Activated naive CD4-positive, alpha-beta T cell (primary cell): ENCODE measurements around the gene MMP28.
A peak's percentile ranks its signal among the peaks of the same experiment; 100 is the strongest.

Source experiments
- DNase-seq, 4 experiments: peaks; one replicate each; lab custom pipeline; 2025; lab: John Stamatoyannopoulos, UW

The MMP28 gene

DNA sequence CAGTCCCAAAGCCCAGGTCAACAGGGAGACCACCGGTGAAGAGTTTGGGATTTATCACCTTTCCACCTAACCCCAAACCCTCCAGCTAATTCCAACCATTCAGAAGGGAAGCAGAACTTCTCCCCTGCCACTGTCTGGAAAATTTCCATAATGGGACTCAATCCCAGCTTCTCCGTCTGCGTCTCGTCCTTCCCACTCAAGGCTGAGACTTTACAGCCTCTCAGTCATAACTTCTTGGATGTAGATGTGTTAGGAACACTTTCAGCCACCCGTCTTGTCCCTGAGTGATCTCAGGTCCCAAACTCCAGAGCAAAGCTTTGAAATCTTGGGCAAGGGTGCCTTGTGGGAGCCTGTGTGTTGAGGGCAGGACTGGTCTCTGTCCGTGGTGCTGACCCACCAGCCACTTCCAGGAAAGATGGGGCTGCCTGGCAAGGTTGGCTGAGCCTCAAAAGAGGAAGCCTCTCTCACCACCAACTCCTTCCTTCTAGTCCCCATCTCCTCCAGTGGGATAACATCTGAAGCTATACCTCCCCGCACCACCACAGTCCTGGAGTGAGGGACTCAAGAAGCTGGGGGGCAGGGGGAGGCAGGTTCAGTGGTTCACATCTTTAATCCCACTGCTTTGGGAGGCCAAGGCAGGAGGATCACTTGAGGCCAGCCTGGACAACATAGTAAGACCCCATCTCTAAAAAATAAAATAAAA is 51.7 kb downstream of the MMP28 start:
- DNase-seq: no peak

DNA sequence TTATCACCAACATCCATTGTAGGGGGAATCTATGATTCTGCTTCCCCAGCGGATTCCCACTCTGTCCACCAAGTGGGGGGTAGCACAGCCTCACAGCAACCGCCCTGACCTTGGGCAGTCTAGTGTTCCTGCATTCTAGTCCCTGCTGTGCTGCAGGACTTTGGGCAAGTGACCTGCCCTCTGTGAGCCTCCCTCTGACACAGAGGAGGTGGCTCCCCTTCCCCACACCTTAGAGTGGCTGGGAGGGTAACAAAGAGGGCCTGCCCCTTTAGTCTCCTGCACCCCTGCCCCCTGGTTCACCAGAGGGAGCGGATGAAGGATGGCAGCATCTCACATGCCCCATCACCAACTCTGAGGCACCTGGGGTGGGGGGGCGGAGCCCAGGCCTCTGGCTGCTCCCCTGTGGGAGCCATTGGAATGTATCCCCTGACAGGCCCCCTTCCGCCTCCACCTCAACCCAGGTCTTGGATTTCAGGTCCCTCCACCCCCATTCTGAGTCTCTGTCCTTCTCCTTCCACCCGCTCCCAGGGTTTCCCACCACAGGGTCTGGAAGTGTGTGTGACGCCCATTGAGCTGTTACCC is 52.5 kb downstream of the MMP28 start:
- no peak for DNase-seq

DNA sequence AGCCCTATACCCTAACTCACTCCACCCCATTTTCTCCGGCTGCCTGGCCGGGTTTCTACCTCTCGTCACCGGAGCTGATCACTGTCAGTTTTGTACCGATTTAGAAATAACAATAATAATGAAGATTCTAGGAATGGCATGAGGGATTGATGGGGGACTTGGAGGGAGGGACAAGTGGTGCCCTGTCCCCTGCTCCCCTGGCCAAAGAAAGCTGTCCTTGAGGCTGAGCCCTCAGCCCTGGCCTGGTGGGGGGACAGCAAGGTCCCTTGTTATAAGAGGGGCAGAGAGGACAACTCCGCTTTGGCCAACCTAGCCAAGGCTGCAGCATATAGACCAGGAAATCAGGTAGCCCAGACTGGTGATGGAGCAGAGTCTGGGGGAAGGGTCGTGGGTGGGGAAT is 52.9 kb downstream of the MMP28 start:
- DNase-seq: no peak

DNA sequence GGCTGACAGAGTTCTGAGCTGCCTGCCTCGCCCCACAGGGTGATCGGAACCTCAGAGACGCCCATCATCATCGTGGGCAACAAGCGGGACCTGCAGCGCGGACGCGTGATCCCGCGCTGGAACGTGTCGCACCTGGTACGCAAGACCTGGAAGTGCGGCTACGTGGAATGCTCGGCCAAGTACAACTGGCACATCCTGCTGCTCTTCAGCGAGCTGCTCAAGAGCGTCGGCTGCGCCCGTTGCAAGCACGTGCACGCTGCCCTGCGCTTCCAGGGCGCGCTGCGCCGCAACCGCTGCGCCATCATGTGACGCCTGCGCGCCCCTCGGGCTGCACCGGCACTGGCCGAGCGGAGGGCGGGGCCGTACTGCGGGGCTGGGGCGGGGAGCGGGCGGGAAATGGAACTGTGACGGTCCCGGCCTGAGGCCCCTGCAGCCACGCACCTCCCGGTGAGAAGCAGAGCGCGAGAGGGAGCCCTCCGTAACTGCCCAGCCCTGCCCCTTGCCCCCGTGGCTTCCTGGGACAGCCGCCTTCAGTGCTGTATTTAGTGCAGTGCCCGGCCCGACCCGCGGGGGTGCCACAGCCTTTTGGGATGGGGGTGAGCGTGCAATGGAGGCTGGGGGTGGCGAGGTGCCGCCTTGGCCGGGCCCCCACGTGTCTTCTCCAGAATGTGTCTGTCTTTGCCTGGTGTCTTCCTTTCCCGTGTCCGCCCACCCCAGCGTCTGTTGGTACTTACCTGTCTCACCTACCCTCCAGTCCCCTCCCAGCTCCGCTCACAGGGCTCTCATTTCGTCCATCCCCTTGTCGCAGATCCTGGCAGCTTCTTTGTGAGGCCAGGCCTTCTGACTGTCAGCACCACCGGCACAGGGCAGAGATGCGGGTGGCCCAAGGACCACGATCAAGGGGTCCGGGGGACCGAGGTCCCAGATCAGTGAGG is 54.2 kb downstream of the MMP28 start:
- DNase-seq: peak in 1 of 4 experiments; percentile 13

DNA sequence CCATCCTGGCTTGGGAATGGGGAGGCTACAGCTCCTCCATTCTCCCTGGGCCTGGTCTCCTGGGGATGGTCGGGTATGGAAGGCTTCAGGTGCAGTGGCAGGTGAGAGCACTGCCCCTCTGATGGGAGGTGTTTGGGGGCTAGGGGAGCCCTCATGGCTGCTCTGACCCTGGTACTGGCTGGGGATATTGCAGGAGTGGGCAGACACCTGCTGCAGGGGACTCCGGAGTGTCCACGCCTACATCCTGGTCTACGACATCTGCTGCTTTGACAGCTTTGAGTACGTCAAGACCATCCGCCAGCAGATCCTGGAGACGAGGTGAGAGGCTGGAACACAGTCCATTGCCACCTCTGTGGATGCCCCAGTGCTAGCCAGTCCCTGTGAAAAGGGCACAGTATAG is 55.2 kb downstream of the MMP28 start:
- DNase-seq: no peak

DNA sequence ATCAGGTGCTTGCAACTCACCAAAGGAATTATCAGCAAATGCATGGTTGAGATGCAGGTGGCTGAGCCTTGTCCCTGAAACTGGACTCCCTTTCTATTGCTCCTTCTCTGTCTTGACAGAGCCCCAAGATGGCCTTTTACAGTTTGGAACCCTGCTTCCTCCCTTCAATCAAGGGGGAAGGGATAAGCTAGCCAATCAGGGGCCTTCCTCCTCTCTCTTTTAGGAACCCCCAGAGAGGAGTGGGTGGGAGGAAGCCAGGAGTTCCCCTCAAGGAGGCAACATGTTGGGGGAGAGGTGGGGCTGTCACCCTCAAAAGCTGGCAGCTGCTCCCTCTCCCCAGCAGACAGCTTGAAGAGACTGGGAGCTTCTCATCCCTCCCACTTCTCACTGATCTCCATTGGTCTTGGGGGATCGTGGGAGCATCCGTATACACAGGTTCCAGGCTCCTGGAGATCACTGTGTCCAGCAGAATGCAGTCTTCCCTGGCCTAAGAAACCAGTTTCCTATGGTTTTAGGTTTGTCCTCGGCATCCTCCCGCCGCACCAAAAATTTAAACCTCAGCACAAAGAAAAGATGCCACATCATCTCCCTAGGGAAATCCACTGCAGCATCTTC is 56.8 kb downstream of the MMP28 start:
- DNase-seq: no peak

DNA sequence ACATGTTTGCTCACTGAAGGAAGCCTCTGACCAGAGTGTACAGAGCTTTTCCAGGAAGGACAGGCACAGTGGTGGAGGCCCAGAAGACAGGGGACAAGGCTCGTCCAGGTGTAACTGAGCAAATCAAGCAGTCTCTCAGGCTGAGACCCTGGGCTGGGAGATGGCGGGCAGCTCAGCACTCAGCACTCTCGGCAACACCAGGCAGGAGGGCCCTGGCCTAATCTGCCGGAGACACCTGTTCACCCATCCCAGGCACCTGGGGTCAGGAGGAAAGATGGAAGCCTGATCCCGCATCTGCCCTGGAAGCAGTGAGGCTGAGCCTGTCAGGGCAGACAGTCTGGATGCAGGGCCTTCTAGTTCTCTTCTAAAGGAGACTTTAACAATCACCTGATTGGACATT is 59.2 kb downstream of the MMP28 start:
- DNase-seq: no peak

DNA sequence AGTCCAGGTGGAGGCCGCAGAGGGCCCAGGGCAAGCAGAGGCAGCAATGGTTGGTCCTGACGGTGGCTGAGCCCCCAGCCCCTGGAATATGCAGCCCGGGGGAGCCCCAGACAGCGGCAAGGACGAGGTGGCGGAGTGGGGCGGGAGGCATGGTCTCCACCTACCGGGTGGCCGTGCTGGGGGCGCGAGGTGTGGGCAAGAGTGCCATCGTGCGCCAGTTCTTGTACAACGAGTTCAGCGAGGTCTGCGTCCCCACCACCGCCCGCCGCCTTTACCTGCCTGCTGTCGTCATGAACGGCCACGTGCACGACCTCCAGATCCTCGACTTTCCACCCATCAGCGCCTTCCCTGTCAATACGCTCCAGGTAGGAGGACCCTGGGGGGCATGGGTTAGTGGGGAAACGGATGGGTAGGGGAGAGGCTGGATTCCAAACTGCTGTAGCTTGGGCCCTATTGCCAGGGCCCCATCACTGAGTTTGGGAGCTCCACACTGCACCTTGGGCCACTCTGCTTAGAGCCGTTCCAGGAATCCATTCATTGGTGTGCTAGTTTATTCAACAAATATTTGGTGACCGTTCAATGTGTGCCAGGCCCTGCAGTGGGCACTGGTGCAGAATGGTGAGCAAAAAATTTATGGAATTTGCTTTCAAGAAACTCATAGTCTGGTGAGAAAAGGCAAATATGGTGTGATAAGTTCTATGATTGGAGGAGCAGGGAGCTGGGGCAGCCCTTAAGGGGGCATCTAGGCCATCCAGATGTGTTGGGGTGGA is 60.2 kb downstream of the MMP28 start:
- DNase-seq: no peak

DNA sequence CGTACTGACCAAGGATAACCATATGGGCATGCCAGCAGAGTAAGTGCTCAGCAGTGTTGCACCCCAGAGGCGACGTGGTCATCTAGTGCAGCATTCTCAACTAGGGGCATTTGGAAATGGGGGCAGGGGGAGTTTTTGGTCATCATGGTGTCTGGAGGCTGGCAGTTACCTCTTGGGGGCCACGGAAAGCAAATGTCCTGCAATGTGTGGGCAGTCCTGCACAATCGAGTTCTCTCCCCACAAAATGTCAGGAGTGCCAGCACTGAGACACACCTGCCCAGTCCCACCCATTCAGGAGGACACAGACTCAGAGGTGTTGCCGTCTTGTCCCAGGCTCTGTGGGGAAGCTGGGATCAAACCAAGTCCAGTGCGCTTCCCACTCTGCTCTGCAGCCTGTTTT is 61.0 kb downstream of the MMP28 start:
- no peak for DNase-seq

DNA sequence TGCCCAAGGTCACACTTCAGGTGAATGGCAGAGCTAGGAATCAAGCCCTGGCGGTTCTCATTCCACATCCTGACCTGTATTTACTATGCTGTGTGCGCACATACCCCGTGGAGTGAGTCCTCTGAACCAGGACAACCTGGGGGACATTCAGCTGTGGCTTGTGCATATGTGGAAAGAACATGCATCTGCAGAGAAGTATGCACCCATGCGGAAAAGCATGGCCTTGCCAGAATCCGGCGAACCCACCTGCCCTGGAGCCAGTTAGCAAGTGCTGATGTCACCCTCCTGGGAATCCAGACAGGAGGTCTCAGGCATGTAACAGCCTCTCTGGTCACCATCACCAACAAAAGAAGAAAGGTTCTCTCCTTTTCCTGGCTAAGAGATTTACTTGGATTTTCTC is 62.1 kb downstream of the MMP28 start:
- DNase-seq: no peak

DNA sequence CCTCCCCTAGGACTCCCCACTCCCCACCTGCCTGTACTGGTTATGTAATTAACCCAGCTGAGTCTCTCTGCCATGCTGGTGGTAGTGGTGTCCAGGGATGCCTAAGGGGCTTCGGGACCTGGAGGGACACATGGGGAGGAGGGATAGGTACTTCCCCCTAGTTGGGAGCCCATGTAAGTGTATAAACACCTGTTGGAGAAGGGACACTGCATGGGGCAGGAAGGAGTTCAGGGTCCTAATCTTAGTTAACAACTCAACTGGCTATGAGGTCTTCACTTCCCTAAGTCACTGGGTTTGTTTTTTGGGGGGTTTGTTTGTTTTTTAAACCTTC is 62.7 kb downstream of the MMP28 start:
- DNase-seq: no peak

DNA sequence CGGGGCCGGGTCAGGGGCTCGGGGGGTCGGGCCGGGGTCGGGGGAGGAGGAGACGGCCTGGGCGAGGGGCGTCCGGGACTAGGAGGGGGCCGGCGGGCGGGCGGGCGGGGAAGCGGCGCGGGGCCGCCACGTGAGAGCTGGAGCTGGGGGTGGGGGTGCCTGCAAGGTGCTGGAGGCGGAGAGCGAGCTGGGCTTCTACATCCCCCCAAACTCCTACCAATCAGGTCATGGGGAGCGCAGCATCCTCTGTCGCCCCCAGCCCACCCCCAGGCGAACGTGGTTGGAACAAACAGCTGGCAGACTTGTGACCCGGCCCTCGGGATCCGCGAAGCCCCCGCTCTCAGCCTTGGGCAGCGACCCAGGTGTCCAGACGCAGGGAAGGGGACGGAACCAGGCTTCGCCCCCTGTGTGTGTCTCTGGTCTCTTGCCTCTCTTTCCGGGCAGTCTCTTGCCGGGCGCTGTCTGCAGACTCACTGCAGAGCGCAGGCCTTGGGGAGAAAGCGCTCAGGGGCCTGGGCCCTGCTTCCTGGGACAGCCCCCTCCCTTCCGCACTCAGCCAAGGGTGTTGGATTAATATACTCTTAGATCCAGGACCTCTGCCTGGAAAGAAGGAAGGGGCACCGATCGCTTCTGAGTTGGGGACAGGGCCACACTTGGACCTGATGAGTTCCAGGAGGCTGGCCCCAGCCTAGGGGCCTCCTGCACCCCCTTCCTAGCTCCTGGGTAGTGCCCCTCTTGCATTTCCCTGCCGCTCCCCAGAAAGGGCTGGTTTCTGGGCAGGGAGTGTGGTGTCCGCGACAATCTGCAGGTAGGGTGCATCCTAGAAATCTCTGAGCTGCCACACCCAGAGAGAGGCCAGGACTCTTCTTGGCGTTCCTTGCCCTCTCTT is 63.3 kb downstream of the MMP28 start:
- DNase-seq: no peak

DNA sequence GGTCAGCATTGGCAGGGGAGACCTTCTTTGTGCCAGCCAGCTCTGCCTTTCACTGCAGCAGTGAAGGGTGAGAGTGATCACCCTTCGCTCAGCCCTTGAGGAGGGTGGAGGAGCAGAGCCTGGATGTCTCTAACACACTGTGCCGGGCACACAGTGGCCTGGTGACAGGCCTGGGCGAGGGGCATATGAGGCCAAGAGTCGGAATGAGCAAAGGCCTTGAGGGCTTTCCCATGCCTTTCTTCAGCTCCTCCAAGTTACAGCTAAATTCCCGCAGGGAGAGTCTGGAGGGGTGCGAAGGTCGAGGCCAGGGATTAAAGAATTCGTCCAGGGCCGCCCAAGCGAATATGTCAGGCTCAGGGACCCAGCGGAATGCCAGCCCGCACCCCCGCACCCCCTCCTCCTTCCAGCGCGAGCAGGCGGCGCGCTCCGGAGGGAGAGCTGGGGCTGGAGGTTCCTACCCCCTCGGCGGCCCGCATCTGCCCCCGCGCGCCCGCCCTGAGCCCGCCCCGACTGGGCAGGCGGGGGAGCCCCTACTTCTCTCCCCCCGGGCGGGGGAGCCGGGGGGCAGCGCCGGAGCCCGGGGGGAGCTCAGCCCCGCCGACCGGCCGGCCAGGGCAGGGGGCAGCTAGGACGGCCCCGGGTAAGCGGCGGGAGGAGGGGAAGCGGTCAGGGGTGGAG is 64.1 kb downstream of the MMP28 start, which contains the start of gene RASL10B:
TSS of gene RASL10B (plus strand) at position 401 of the 678 bp plus-strand sequence. CDS start 3,546 bp downstream, outside the sequence.
- DNase-seq: peak in 2 of 4 experiments; percentile 25 to 48

DNA sequence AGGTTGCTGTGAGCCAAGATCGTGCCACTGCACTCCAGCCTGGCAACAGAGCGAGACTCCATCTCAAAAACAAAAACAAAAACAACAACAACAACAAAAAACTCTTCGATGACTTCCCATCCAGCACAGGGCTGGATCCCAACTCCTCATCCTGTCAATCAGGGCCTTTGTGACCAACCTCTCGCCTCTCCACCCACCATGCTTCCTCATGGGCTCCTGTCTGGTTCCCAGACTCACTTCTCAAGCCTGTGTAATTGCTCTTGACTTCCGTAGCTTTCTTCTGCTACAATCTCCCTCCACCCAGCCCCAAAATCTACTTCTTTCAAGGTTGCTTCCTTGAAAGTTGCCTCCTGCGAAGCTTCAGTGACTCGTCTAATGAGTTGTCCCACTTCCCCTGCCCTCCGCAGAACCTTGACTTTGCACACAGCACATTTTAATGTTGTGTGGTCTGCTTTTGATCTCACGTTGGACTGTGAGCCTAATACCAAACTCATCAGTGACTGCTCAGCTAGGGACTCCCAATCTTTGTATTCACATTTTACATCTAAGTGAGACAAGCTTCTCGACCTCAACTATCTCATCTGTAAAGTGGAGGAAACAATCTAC is 64.9 kb downstream of the MMP28 start:
- DNase-seq: no peak

DNA sequence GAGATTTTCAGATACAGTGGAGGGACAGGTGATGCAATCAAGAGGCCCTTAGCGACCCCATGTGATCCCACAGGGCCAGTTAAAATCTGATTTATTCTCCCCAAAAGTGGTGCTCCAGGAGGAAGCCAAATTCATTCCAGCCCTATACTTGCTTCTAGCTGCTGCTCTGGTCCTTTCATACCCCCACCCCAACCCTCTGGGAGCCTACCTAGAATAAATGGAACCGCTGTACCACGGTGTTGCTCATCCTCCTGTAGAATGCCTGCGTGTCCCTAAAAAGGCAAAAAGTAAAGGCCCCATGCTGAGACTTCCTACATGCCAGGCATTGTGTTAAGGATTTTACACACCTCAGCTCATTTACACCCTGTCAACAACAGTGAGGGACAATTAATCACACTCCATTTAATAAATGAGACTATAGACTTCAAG is 66.0 kb downstream of the MMP28 start:
- no peak for DNase-seq

DNA sequence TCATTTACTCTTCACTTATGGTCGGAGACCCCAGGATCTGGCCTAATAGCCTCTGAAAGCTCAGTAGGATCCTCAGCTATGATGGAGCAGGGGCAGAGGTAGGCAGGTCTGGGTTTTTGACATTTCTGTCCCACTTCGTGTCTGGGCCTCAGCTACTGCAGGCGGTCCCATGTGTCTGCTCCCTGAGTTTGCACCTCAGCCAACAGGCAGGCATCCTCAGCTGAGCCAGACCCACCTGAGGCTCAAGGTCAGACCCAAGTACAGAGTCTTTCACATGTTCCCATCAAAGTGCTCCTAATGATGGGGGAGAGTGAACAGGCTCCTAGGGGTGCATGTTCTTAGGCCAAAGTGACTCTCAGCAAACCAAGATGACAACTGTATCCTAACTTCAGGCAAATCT is 66.9 kb downstream of the MMP28 start:
- no peak for DNase-seq

DNA sequence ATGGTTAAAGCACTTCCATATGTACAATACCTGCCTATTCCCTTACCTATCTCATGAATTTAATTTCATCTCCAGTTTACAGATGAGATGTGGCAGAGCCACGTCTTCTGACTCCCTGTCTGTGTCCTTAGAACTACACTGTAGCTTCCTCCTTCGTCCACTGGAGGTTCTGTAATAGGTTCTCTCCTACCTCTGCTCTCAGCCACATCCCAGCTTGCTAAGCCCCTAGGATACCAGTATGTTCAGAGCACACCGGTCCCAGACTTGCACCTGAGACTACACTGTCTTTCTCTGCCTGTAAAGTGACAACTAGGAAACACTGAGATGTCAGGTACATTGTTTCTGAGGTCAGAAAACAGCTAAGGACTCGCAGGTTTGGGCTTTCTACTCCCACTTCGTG is 67.8 kb downstream of the MMP28 start:
- no peak for DNase-seq

DNA sequence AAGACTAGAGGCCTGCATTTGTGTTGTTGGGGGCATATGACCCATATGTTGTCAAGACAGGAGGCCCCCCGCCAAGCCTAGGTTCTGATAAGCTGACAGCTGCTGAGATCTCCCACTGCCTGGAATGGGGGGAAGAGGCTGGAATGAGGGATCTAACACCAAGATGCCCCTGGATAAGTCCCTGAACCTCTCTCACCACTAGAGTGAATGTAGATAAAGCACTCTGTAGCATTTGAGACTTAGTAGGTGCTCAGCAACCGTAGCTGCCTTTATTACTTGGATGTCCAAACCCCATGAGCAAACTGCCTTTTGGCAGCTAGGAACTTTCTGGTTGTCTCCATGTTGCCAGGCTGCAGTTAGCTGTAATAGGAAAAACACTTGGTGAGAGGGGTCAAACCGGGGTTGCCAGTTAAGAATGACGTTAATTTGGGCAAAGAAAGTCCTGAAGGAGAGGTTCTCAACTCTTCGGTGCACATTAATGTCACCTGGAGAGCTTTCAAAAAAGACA is 68.4 kb downstream of the MMP28 start:
- no peak for DNase-seq
